ENCODE measurements around the gene BEGAIN.
A peak's percentile ranks its signal among the peaks of the same experiment; 100 is the strongest.

BEGAIN gene

DNA sequence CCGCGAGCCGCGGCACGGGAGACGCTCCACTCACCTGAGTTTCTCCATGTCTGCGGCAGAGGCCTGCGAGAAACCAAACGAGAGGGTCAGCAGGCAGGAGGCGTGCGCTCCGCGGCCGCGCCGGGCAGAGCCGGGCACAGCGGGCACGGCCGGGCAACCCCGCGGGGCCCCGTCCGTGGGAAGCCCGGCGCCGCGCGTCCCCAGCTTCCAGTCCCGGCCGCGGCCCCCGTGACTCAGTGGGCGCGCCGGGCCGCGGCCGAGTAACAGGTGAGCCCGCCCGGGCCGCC is 19.4 kb downstream of the BEGAIN start:
- no peak for DNase-seq (ENCODE audit: low spot score)

DNA sequence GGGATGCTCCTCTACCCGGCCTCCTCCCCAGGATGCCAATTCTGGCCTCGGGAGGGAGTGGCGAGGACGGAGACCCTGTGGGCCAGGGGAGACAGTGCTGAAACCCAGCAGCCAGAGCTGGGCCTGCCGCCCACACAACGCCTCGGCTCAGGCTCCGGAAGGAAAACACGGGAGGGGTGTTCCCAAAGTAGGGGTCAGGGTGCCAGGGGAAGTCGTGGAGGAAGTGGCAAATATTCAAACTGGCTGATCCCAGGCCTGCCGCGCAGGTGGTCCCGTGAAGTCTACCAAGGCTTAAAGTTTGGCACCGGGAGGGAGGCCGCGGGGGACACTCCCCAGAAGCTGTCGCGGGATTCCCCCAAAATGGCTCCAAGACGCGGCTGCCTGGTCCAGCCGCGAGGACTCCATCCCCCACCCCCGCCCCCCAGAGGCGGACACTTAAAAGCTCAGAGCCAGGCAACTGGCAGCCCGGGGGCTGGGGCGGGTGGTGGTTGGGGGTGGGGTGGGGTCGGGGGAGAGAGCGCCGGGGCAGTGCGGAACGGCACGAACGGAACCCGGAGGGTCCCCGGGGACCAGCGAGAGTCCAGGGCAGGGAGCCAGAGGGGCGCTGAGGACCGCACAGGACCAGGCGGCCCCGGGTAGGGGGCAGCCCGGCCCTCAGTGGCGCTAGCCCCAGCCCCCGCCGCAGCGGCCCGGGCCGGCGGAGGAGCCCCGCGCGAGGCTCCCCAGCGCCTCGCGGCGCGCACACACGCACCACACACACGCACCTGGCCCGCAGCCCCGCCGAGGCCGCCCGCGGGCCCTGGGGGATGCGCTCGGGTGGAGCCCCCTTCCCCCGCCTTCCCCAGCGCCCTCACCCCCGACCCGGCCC is 20.0 kb downstream of the BEGAIN start:
- DNase-seq (ENCODE audit: low spot score), result no peak

DNA sequence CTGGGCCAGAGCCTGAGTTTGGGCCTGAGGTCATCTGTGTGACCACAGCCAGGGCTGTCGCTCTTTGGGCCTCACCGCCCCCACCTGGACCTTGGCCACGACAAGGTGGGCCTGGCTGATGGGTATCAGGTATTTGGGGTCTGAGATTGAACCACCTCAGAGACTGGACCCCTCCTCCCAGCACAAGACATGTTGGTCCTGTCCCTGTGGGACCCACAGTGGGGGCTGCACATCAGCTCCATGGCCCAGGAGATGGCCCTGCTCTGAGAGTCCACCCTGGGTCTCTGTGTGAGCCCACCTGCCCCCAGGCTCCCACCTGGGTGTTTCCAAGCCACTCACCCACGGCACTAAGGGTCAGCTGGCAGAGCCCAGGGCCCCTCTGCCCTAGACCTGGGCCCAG is 20.6 kb downstream of the BEGAIN start:
- DNase-seq (ENCODE audit: low spot score), result no peak

DNA sequence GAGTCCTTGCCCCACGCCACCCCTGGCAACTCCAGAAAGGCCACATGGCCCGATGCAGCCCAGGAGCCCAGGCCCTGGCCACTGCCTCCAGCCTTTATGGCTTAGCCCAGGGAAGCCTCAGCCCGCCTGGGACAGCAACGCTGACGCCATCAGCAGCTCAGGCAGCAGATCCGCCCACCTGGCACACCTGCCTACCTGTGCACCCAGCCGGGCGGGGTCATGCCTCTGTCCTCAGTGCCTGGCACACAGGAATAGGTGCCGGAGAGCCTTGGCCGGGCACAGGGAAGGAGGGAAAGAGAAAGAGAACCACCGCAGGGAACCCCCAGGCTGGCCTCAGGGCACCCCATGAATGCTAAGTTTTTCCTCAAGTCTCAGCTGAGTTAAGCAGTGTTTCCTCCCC is 21.1 kb downstream of the BEGAIN start:
- DNase-seq (ENCODE audit: low spot score), result no peak

DNA sequence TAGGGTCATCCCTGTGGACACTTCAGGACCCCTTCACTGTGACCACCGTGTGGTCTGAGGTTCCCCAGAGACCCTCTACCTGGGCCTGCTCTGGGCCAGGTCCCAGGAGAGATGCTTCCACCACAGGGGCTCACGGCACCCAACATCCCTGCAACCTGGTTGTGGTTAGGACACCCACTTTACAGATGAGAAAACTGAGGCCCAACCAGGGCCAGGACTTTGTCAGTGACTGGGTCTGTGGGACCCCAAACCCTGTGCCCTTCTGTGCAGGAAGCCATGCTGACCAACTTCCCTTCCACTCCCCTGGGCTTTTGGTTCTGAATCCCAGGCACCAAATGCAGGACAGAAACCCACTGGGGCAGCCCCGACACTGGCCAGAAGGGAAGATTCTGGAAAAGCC is 21.6 kb downstream of the BEGAIN start:
- no peak for DNase-seq (ENCODE audit: low spot score)

DNA sequence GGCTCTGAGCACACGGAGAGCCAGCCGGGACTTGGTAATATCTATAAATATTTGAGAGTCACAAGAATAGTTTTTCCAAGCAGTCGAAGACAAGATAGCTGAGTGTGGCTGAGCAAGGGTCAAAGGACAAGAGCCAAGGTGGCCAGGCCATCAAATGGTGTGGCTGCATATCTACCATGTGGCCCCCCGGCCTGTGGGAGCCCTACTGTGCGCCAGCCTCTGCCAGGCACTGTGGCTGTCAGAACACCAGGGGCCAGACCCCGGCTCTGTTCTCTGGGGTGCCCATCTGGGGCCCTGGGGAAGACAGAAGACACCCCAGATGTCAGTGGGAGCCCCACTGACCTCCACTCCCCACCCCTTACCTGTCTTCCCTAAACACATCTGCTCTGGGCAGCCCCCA is 22.7 kb downstream of the BEGAIN start:
- DNase-seq (ENCODE audit: low spot score), result no peak

DNA sequence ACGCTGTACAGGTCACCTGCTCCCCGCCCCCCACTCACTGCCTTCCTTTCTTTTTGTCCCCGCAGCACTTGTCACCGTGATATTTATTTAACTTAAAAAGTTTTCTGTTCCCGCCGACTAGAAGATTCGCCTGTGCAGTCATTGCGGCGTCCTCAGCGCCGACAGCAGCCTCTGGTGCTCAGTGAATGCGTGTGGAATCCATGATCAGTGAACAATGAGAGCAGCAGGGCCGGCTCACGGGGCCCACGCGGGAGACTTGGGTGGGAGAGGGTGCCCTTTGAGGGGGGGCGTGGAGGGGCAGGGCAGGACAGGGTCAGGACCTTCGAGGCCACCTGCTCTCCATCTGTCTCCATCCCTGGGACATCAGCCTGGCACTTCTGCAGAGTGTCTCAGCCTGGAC is 24.5 kb downstream of the BEGAIN start:
- DNase-seq (ENCODE audit: low spot score), result no peak

GRCh38 chr14:100561005-100561404 is 26.2 kb downstream of the BEGAIN start:
- DNase-seq (ENCODE audit: low spot score), result no peak

DNA sequence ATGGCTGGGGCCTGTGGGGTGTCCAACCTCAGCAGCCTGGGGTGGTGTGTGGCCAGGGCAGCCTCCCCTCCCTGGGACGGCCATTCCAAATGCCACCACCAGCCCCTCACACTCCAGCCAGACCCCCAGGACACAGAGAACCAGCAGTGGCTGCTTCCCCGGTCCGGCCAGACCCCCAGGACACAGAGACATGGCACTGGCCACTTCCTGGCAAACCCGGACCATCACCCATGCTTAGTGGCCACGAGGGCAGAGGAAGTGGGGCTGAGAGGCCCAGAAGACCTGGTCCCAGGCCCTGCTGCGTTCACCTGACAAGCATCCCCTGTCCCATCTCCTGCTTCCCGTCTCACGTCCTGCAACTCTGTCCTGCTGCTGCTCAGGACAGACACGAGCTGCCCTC is 26.7 kb downstream of the BEGAIN start:
- DNase-seq (ENCODE audit: low spot score), result no peak

DNA sequence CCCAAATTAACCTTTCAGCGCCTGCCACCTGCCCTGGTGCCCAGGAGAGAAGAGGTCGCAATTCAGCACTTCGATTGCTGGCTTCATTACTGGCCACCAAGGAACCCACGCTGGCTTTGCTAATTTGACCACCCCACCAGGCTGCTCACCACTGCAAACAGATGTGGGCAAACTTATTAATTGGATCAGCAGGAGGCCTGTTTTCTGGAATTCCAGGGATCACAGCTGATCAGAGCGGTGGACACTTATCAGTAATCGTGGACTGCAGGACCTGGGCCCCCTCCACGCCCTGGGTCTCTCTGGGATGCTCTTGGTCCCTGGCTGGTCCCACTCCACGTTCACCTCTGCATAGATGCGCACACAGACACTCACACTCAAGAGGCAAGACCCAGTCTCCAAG is 27.8 kb downstream of the BEGAIN start:
- no peak for DNase-seq (ENCODE audit: low spot score)

DNA sequence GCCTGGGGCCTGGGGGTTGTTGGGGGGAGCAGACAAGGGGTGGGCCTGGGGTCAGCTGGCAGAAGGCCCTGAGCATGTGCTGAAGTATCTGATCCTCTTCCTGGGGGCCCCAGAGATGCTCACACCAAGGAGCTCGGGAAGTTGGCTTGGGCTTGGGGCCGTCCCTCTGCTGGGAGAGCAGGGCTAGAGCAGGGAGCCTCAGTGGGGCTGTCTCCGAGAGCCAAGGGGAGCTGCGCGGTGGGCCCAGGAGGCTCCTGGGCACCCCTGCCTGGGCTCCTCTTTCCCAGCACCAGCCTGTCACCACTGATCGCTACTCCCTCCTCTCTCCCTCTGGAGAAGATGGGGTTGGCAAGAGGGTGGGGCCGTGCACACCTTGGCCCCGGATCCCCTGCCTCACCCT is 28.3 kb downstream of the BEGAIN start:
- no peak for DNase-seq (ENCODE audit: low spot score)

GRCh38 chr14:100558226-100558625 is 29.0 kb downstream of the BEGAIN start:
- DNase-seq (ENCODE audit: low spot score), result no peak

DNA sequence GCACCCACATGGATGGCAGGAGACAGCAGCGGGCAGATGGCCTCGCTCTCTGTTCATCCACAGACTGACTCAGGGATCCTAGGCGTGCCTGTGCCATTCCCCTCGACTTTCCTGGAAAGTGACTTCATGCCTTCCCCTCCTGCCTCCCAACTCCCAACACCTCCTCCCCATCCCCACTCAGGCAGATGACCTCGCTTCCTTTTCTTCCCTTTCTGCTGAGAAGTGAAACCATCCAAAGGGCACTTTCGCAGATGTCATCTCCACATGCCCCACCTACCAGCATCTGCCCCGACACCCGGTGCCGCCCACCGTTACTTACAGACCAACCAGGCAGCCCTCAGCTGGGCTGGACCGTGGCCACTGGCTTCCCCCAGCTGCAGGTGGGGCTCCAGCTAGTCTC is 29.6 kb downstream of the BEGAIN start:
- DNase-seq (ENCODE audit: low spot score), result no peak

DNA sequence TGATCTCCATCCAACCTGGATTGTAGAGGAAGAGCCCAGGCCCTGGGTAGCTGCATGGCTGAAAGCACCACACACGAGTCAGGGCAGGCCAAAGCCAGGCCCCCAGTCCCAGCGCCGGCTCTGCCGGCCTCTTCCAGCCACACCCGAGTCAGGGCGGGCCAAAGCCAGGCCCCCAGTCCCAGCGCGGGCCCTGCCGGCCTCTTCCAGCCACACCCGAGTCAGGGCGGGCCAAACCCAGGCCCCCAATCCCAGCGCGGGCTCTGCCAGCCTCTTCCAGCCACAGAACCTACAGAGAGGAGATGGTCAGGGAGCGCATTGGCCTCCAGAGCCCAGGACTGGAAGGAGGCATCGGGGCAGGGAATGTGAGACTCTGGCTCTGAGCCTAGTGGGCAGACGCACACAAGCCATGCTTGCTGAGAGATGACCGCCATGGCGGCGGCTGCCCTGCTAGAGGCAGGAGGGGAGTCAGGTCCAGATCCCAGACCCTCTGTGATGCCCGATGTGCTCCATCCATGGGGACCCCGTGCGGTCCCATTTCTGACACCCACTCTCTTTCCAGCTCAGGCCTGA is 30.2 kb downstream of the BEGAIN start:
- DNase-seq (ENCODE audit: low spot score), result no peak

DNA sequence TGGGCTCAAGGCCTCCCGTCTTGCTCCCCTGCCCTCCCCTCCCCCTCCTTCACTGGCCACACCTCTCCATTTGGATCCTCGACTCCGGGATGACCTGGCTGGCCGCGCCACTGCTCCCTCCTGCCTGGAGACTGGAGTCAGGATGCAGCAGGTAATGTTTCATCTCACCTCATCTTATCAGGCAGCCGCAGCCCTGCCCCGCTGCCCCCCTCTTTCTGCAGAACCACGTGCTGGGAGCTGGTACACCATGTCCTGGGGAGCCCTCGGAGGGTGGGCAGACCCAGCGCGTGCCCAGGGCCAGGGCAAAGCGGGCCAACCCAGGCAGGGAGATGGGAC is 31.1 kb downstream of the BEGAIN start:
- no peak for DNase-seq (ENCODE audit: low spot score)

DNA sequence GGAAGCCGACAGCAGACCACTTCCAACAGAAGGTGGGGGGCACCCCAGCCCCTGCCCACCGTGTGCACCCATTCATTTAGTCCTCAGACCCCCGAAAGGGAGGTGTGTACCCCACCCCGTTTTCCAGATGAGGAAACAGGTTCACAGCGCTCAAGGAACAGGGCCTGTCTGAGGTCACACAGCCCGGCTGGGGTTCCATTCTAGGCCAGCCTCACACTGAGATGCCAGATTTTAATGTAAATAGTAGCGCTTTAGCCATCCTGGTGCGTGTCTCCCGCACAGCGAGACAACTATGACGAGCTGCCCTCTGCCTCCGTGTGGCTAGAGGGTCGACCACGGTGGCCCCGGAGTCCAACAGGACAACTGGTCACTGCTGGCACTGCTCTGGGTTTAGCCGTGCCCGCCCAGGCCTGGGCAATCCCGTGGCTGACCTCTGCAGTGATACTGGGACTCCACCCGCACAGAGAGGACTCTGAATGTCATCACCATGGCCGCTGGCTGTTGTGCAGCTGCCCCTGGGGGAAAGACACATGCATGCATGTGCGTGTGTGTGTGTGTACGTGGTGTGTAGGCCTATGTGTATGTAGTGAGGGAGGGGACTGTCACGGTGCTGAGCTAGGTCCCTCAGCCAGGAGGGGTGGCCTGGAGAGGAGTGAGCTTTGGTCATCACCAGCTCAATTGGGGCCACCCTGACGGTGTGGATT is 31.6 kb downstream of the BEGAIN start:
- DNase-seq (ENCODE audit: low spot score), result no peak

- DNase-seq (ENCODE audit: low spot score), result no peak
Measured at GRCh38 chr14:100554696-100555320, 32.4 kb downstream of the BEGAIN start.

DNA sequence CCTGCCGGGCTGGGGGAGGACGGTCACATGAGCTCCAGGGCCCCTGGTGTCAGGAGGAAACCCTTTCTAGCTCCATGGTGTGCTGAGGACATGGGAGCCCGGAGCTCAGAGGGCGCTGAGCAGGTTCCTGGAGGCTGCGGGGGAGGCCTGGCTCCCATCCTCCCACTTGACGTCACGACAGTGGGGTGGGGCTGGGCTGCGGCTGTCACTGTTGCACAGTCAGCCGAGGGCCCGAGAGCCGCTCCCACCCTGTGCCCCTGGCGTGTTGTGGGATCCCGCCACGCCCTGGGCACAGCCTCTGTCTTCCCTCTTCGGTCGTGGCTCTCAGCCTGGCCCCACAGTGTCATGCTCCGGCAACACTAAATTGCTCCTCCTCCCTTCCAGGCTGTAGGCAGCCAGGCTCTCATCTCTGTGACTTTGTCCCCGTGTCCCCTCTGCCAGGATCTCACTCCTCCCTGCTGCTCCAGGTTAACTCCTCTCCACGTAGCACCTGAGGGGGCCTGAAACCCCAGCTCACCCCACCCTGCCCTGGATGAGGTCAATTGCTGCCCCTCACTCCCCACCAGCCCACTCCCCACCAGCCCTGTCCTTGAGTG is 33.0 kb downstream of the BEGAIN start:
- peak; percentile 91 for DNase-seq (ENCODE audit: low spot score)

DNA sequence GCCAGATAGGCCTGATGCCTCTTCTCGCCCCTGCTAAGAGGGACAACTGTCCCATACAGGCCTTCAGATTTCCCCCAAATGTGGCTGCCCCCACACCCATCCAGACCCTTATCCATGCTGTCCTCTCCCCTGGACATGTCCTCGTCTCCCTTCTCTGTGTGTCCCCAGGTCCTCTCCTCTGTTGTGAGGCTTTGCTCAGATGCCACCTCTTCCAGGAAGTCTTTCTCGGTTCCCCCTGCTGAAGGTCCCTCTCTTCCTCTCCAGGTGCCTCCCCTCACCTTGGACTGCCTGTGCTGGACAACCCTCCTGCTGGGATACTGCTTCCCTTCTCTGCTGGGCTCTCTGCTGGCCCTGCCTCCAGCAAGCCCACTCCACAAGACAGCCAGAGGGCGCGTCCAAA is 33.7 kb downstream of the BEGAIN start:
- DNase-seq (ENCODE audit: low spot score), result no peak

- DNase-seq (ENCODE audit: low spot score), result no peak
Measured at GRCh38 chr14:100552524-100553125, 34.6 kb downstream of the BEGAIN start.

DNA sequence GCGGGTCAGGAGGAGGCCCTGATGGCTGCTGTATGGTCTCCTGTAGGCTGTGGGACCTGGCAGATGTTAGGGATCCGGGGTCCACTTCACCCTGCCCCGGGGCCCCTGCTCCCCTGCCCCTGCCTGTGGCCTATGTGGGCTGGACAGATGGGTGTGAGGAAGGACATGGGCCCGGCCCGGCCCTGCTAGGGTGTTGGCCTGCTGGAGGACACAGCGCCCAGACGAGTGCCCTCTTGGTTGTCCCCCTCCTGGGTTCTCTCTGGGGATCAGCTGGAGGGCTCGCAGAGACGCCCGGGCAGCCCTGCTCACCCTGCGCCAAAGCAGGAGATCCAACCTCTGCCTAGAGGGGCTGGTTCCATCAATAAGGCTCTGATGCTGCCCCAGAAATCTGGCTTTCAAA is 36.2 kb downstream of the BEGAIN start:
- no peak for DNase-seq (ENCODE audit: low spot score)

- no peak for DNase-seq (ENCODE audit: low spot score)
Measured at GRCh38 chr14:100549834-100550625, 37.2 kb downstream of the BEGAIN start.

All from AG20443 (cell line).